Measurements from ENCODE around the gene RACGAP1.
A peak's percentile ranks its signal among the peaks of the same experiment; 100 is the strongest.

The RACGAP1 gene

GRCh38 chr12:50040657-50041056 is 15.4 kb upstream of the RACGAP1 start:
- TF ChIP-seq CTCF (conservative IDR thresholded peaks at IDR 0.05; ENCODE audit: low read depth, low read length), result no peak
- H3K4me1 ChIP-seq (ENCODE audit: low read depth, poor library complexity, severe bottlenecking), result no peaks in the 10 kb centered on the region
- H3K9ac ChIP-seq, result no peak overlapping the region
- H3K36me3 ChIP-seq (ENCODE audit: insufficient read depth), result no peaks in the 10 kb centered on the region
- no peak overlapping the region for H3K4me3 ChIP-seq (IDR thresholded peaks at IDR 0.05; ENCODE audit: insufficient read depth, low read depth, low read length)
- H2AFZ ChIP-seq (ENCODE audit: low read depth), result no peak overlapping the region
- no peaks in the 10 kb centered on the region for H3K79me2 ChIP-seq (ENCODE audit: insufficient read depth, low read depth)
- no peak overlapping the region for H3K27ac ChIP-seq
- H3K27me3 ChIP-seq (ENCODE audit: insufficient read depth, low read depth), result no peaks in the 10 kb centered on the region
- H3K4me2 ChIP-seq, result no peak overlapping the region
- H4K20me1 ChIP-seq (ENCODE audit: insufficient read depth), result no peaks in the 10 kb centered on the region

- Histone ChIP-seq H3K4me2 (no peak overlapping the region), H3K27ac (no peak overlapping the region), H3K79me2 (ENCODE audit: insufficient read depth, low read depth) (no peaks in the 10 kb centered on the region), H3K36me3 (ENCODE audit: insufficient read depth) (no peaks in the 10 kb centered on the region), H3K4me1 (ENCODE audit: low read depth, poor library complexity, severe bottlenecking) (no peaks in the 10 kb centered on the region), H3K4me3 (IDR thresholded peaks at IDR 0.05; ENCODE audit: insufficient read depth, low read depth, low read length) (no peak overlapping the region), H3K9ac (no peak overlapping the region), H3K27me3 (ENCODE audit: insufficient read depth, low read depth) (no peaks in the 10 kb centered on the region), H2AFZ (ENCODE audit: low read depth) (peak overlapping the region; percentile 10; the same call in 1 of the 2 replicates), H4K20me1 (ENCODE audit: insufficient read depth) (no peaks in the 10 kb centered on the region)
- peak; percentile 98 for TF ChIP-seq CTCF (conservative IDR thresholded peaks at IDR 0.05; ENCODE audit: low read depth, low read length)
Observed at GRCh38 chr12:50039151-50039835, 14.0 kb upstream of the RACGAP1 start.

GRCh38 chr12:50038336-50038735 is 13.0 kb upstream of the RACGAP1 start:
- Histone ChIP-seq H3K36me3 (ENCODE audit: insufficient read depth) (no peaks in the 10 kb centered on the region), H2AFZ (ENCODE audit: low read depth) (no peak overlapping the region), H3K4me3 (IDR thresholded peaks at IDR 0.05; ENCODE audit: insufficient read depth, low read depth, low read length) (no peak overlapping the region), H3K27me3 (ENCODE audit: insufficient read depth, low read depth) (no peaks in the 10 kb centered on the region), H3K9ac (no peak overlapping the region), H4K20me1 (ENCODE audit: insufficient read depth) (no peaks in the 10 kb centered on the region), H3K4me2 (no peak overlapping the region), H3K79me2 (ENCODE audit: insufficient read depth, low read depth) (no peaks in the 10 kb centered on the region), H3K27ac (no peak overlapping the region), H3K4me1 (ENCODE audit: low read depth, poor library complexity, severe bottlenecking) (no peaks in the 10 kb centered on the region)
- no peak for TF ChIP-seq CTCF (conservative IDR thresholded peaks at IDR 0.05; ENCODE audit: low read depth, low read length)

- H3K79me2 ChIP-seq (ENCODE audit: insufficient read depth, low read depth), result no peaks in the 10 kb centered on the region
- no peaks in the 10 kb centered on the region for H3K27me3 ChIP-seq (ENCODE audit: insufficient read depth, low read depth)
- H3K9ac ChIP-seq, result no peak overlapping the region
- H3K27ac ChIP-seq, result no peak overlapping the region
- H3K4me1 ChIP-seq (ENCODE audit: low read depth, poor library complexity, severe bottlenecking), result no peaks in the 10 kb centered on the region
- H3K36me3 ChIP-seq (ENCODE audit: insufficient read depth), result no peaks in the 10 kb centered on the region
- H4K20me1 ChIP-seq (ENCODE audit: insufficient read depth), result no peaks in the 10 kb centered on the region
- H2AFZ ChIP-seq (ENCODE audit: low read depth), result no peak overlapping the region
- no peak overlapping the region for H3K4me3 ChIP-seq (IDR thresholded peaks at IDR 0.05; ENCODE audit: insufficient read depth, low read depth, low read length)
- no peak overlapping the region for H3K4me2 ChIP-seq
- no peak for TF ChIP-seq CTCF (conservative IDR thresholded peaks at IDR 0.05; ENCODE audit: low read depth, low read length)
Observed at GRCh38 chr12:50032854-50033581, 7.7 kb upstream of the RACGAP1 start.

Data from KMS-11 (cell line).